Mononuclear cell (primary cell): Measurements from ENCODE around the gene SIPA1L3. TPM values are rescaled to one million over a fixed set of nuclear protein-coding genes. Genes with fewer than 3 reads are reported as not detected.

Experiments
- H3K27me3 ChIP-seq: 2 replicates; pipeline ENCODE4 v1.6.0; 2011; ENCODE audit warnings: low read length, control low read depth; ENCODE audit not compliant: insufficient read depth
- H3K4me1 ChIP-seq: 2 replicates; pipeline ENCODE4 v1.5.1; 2011; ENCODE audit warnings: mild to moderate bottlenecking, low read length, control low read depth; ENCODE audit not compliant: insufficient read depth
- H3K4me3 ChIP-seq: 2 replicates; pipeline ENCODE4 v1.5.1; 2011; ENCODE audit warnings: mild to moderate bottlenecking, low read length, moderate library complexity
- H3K9me3 ChIP-seq: 2 replicates; pipeline ENCODE4 v1.5.1; 2011; ENCODE audit warnings: low read depth, mild to moderate bottlenecking, control low read depth, low read length
- total RNA-seq: library from RNA; depleted of rRNA; stranded (reverse); fragments of >200 nt; gene quantifications from one replicate; pipeline ENCODE4 v1.2.3, GENCODE V29; 2012

Gene SIPA1L3
- total RNA-seq, 1 donor, result 12.8 TPM

GRCh38 chr19:38190793-38191192 lies 283.8 kb downstream of the SIPA1L3 start:
- Histone ChIP-seq H3K4me1 (no peaks in the 10 kb centered on the region), H3K9me3 (no peaks in the 10 kb centered on the region), H3K4me3 (no peak overlapping the region), H3K27me3 (no peaks in the 10 kb centered on the region)

- H3K4me1 ChIP-seq, result no peaks in the 10 kb centered on the region
- H3K4me3 ChIP-seq, result no peak overlapping the region
- H3K27me3 ChIP-seq, result no peaks in the 10 kb centered on the region
- no peaks in the 10 kb centered on the region for H3K9me3 ChIP-seq
Measured at GRCh38 chr19:38191747-38192146, 284.7 kb downstream of the SIPA1L3 start.

DNA sequence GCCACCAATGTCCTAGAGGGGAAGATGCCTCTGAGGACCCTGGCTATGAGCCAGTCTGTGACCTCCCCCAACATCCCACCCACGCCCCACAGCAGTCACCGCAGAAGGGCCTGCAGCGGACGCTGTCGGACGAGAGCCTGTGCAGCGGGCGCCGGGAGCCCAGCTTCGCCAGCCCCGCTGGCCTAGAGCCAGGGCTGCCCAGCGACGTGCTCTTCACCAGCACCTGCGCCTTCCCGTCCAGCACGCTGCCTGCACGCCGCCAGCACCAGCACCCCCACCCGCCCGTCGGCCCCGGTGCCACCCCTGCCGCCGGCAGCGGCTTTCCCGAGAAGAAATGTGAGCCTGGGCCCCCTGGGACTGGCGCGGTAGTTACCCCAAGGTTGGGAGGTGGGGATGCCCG lies 286.4 kb downstream of the SIPA1L3 start:
- no peaks in the 10 kb centered on the region for H3K9me3 ChIP-seq
- no peak overlapping the region for H3K4me3 ChIP-seq
- H3K4me1 ChIP-seq, result no peaks in the 10 kb centered on the region
- no peaks in the 10 kb centered on the region for H3K27me3 ChIP-seq

GRCh38 chr19:38194061-38194701 lies 287.2 kb downstream of the SIPA1L3 start:
- H3K9me3 ChIP-seq, result no peaks in the 10 kb centered on the region

GRCh38 chr19:38195237-38195636 lies 288.2 kb downstream of the SIPA1L3 start:
- H3K9me3 ChIP-seq, result no peaks in the 10 kb centered on the region
- no peaks in the 10 kb centered on the region for H3K27me3 ChIP-seq
- no peaks in the 10 kb centered on the region for H3K4me1 ChIP-seq
- H3K4me3 ChIP-seq, result no peak overlapping the region

More at GRCh38 chr19:38194061-38194701, 287.2 kb downstream of the SIPA1L3 start:
- Histone ChIP-seq H3K4me3 (no peak overlapping the region), H3K4me1 (no peaks in the 10 kb centered on the region), H3K27me3 (no peaks in the 10 kb centered on the region)

GRCh38 chr19:38196245-38196837 lies 289.3 kb downstream of the SIPA1L3 start:
- H3K27me3 ChIP-seq, result no peaks in the 10 kb centered on the region
- H3K9me3 ChIP-seq, result no peaks in the 10 kb centered on the region
- H3K4me1 ChIP-seq, result no peaks in the 10 kb centered on the region
- H3K4me3 ChIP-seq, result no peak overlapping the region

- H3K27me3 ChIP-seq, result no peaks in the 10 kb centered on the region
- no peak overlapping the region for H3K4me3 ChIP-seq
- no peaks in the 10 kb centered on the region for H3K9me3 ChIP-seq
- no peaks in the 10 kb centered on the region for H3K4me1 ChIP-seq
Measured at GRCh38 chr19:38196948-38197656, 290.1 kb downstream of the SIPA1L3 start.

GRCh38 chr19:38197937-38198704 lies 291.1 kb downstream of the SIPA1L3 start:
- no peaks in the 10 kb centered on the region for H3K27me3 ChIP-seq
- H3K9me3 ChIP-seq, result no peaks in the 10 kb centered on the region
- H3K4me1 ChIP-seq, result no peaks in the 10 kb centered on the region
- H3K4me3 ChIP-seq, result no peak overlapping the region

DNA sequence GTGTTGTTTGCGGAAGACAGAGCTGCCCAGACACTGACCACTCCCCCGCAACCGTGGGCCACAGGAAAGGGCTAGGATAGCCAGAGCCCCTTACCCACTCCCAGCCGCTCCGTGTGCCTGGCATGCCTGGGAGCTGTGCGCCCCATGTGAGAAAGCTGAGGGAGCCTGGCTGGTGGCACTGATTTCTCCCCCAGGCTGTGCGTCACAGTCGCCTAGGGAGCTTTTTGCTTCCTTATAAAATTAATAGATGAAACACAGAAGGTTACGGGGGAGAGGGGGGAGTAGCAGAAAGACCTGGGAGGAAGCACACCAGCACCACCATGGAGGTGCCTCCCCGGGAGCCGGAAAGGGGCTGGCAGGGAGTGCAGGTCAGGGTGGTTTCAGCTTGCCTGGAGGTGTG lies 292.3 kb downstream of the SIPA1L3 start:
- Histone ChIP-seq H3K4me1 (no peaks in the 10 kb centered on the region), H3K4me3 (no peak overlapping the region), H3K27me3 (no peaks in the 10 kb centered on the region), H3K9me3 (no peaks in the 10 kb centered on the region)

- H3K9me3 ChIP-seq, result no peaks in the 10 kb centered on the region
- no peaks in the 10 kb centered on the region for H3K27me3 ChIP-seq
- no peak overlapping the region for H3K4me3 ChIP-seq
- no peaks in the 10 kb centered on the region for H3K4me1 ChIP-seq
Measured at GRCh38 chr19:38201731-38202130, 294.7 kb downstream of the SIPA1L3 start.

DNA sequence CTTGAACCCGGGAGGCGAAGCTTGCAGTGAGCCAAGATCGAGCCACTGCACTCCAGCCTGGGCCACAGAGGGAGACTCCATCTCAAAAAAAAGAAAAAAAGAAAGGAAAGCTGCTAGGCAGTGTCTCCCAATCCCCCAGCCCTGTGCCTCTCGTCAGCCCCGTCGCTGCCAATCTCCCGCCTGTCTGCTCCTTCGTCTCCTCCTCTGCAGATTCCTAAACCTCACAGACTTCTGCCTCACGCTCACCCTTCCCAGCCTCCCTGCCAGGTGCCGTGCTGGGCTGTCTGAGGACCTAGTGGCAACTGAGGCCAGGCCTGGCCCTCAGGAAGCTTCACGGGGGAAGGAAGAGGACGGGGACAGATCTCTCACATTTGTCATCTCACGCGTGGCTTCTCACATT lies 295.5 kb downstream of the SIPA1L3 start:
- no peaks in the 10 kb centered on the region for H3K9me3 ChIP-seq
- no peak overlapping the region for H3K4me3 ChIP-seq
- no peaks in the 10 kb centered on the region for H3K4me1 ChIP-seq
- no peaks in the 10 kb centered on the region for H3K27me3 ChIP-seq

GRCh38 chr19:38203197-38203596 lies 296.2 kb downstream of the SIPA1L3 start:
- no peaks in the 10 kb centered on the region for H3K4me1 ChIP-seq
- H3K27me3 ChIP-seq, result no peaks in the 10 kb centered on the region
- no peak overlapping the region for H3K4me3 ChIP-seq
- no peaks in the 10 kb centered on the region for H3K9me3 ChIP-seq

DNA sequence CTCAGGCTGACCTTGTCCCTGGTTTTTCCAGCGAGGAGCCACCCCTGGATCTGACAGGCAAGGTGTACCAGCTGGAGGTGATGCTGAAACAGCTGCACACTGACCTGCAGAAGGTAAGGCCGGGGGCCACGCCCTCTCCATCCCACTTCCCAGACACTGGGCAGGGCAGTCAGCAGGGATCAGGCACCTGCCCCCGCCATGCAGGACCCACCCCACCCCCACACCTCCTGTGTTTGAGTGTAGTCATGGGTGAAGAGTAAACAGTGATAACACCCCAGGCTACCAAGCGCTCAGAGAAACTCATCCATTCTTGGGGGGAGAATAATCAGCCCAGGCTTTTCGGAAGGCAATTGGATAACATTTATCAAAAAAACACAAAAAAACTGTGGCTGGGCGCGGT lies 297.1 kb downstream of the SIPA1L3 start:
- Histone ChIP-seq H3K27me3 (peaks cover 4% of the 10 kb centered on the region), H3K9me3 (no peaks in the 10 kb centered on the region), H3K4me3 (no peak overlapping the region), H3K4me1 (no peaks in the 10 kb centered on the region)

DNA sequence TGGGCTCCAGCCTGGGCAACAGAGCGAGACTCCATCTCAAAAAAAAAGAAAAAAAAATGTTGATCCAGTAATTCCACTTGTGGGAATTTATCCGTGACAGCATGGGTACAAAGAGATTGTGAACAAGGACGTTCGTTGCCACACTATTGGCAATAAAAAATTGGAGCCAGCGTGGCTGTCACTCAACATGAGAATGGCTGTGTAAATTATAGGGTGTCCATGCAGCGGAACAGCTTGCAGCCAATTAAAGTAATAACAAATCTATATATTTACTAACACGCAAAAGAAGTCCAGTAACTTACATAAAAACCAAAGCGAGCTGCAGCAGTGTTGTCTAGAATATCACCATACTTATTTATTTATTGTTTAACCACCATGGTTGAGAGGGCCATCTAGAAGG lies 297.7 kb downstream of the SIPA1L3 start:
- Histone ChIP-seq H3K4me3 (no peak overlapping the region), H3K4me1 (no peaks in the 10 kb centered on the region), H3K9me3 (no peaks in the 10 kb centered on the region), H3K27me3 (peaks cover 10% of the 10 kb centered on the region)
